Mammary epithelial cell (primary cell): ENCODE results near the gene VAV2.

Experiments used
- EZH2 ChIP-seq: IDR thresholded peaks from 2 replicates; pipeline ENCODE4 v1.6.1; 2012; ENCODE audit warnings: low read length, inconsistent platforms, borderline replicate concordance
- TF ChIP-seq, protein P1 (sequence below), 2 donors: IDR thresholded peaks in 1 of 2; conservative IDR thresholded peaks in 1 of 2; 2 replicates each; pipeline ENCODE4 v1.5.1; 2011 to 2012; ENCODE audit warnings: inconsistent platforms in 2 of 2, low read length in 2 of 2, mild to moderate bottlenecking in 2 of 2, control low read depth in 1 of 2, low read depth in 1 of 2; ENCODE audit not compliant: insufficient read depth in 1 of 2; ENCODE audit errors: extremely low read depth in 1 of 2

- TF ChIP-seq, protein P1, sequence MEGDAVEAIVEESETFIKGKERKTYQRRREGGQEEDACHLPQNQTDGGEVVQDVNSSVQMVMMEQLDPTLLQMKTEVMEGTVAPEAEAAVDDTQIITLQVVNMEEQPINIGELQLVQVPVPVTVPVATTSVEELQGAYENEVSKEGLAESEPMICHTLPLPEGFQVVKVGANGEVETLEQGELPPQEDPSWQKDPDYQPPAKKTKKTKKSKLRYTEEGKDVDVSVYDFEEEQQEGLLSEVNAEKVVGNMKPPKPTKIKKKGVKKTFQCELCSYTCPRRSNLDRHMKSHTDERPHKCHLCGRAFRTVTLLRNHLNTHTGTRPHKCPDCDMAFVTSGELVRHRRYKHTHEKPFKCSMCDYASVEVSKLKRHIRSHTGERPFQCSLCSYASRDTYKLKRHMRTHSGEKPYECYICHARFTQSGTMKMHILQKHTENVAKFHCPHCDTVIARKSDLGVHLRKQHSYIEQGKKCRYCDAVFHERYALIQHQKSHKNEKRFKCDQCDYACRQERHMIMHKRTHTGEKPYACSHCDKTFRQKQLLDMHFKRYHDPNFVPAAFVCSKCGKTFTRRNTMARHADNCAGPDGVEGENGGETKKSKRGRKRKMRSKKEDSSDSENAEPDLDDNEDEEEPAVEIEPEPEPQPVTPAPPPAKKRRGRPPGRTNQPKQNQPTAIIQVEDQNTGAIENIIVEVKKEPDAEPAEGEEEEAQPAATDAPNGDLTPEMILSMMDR (conservative IDR thresholded peaks at IDR 0.05 in 1 of 2, IDR thresholded peaks at IDR 0.05 in 1 of 2; ENCODE audit: extremely low read depth in 1 of 2, insufficient read depth in 1 of 2, low read depth in 1 of 2, low read length in 2 of 2), result no peak
- TF ChIP-seq EZH2, result no peak
These were observed 121.2 kb downstream of the VAV2 start for GRCh38 chr9:133870598-133871595.
